GM12878 (cell line): ENCODE data around the gene GANAB. TPM values are rescaled to one million over a fixed set of nuclear protein-coding genes. Genes with fewer than 3 reads are reported as not detected.

ENCODE experiments used
- ATAC-seq: fragments of 200-7000 bp; cut with Tn5 transposase; 3 replicates; pipeline ENCODE4 v1.9.1; 2020; ENCODE audit warnings: mild to moderate bottlenecking, moderate library complexity
- BruUV-seq: library from RNA; stranded (reverse); fragments of 400-500 nt; replicated peaks from 2 replicates; lab custom pipeline; 2021; lab: Mats Ljungman, UMichigan
- CTCF ChIA-PET: fragments of 300-600 bp; sonication (Branson Sonifier 250); formaldehyde crosslinking; extraction: SDS; loops from one replicate; lab custom pipeline; 2021; ENCODE audit warnings: inconsistent platforms; lab: Yijun Ruan, JAX
- POLR2A ChIA-PET: fragments of 350-600 bp; formaldehyde crosslinking; extraction: SDS; loops from one replicate; lab custom pipeline; 2021; ENCODE audit warnings: inconsistent platforms; lab: Charles Lee
- RAD21 ChIA-PET: fragments of 300-600 bp; sonication (Branson Sonifier 250); formaldehyde crosslinking; loops from one replicate; lab custom pipeline; 2023; ENCODE audit warnings: antibody characterized with exemption; ENCODE audit not compliant: unreplicated experiment; lab: Charles Lee
- SMC1A ChIA-PET: fragments of 300-600 bp; sonication (Branson Sonifier 250); formaldehyde crosslinking; loops from one replicate; lab custom pipeline; 2023; ENCODE audit not compliant: unreplicated experiment, uncharacterized antibody; lab: Charles Lee
- DNase-seq: peaks from one replicate; pipeline ENCODE4 v3.0.0-alpha.2; 2011; ENCODE audit warnings: low read depth, low spot score
- FAIRE-seq: peaks from 3 replicates; lab custom pipeline; 2011; peaks lifted over from hg19 to GRCh38; lab: Jason Lieb, UNC
- H2AFZ ChIP-seq: 2 replicates; pipeline ENCODE4 v1.6.0; 2011; ENCODE audit warnings: low read depth, low read length, control low read depth; ENCODE audit not compliant: control insufficient read depth
- H3K27ac ChIP-seq: 2 replicates; pipeline ENCODE4 v1.5.1; 2011; ENCODE audit warnings: control low read depth; ENCODE audit not compliant: control insufficient read depth, insufficient read depth
- H3K27me3 ChIP-seq, 2 experiments: replicated peaks in 1 of 2; 2 replicates each; pipeline versions ENCODE4 v1.6.0 to v1.6.1; 2011; ENCODE audit warnings: low read length in 1 of 2; ENCODE audit not compliant: control insufficient read depth in 2 of 2, insufficient read depth in 2 of 2
- H3K36me3 ChIP-seq, 2 experiments: 2 replicates each; pipeline ENCODE4 v1.5.1; 2011; ENCODE audit warnings: low read length in 1 of 2; ENCODE audit not compliant: control insufficient read depth in 2 of 2, insufficient read depth in 2 of 2
- H3K4me1 ChIP-seq: 2 replicates; pipeline ENCODE4 v1.6.1; 2011; ENCODE audit warnings: mild to moderate bottlenecking, low read length, moderate library complexity, mixed read lengths; ENCODE audit not compliant: control insufficient read depth, insufficient read depth
- H3K4me2 ChIP-seq: 2 replicates; pipeline ENCODE4 v1.6.0; 2011; ENCODE audit warnings: control low read depth; ENCODE audit not compliant: control insufficient read depth, insufficient read depth
- H3K4me3 ChIP-seq: fragments of 200-600 bp; sonication (generic); 2 replicates; pipeline ENCODE4 v1.5.1; 2016
- H3K79me2 ChIP-seq: 2 replicates; pipeline ENCODE4 v1.6.0; 2011; ENCODE audit warnings: low read length; ENCODE audit not compliant: control insufficient read depth, insufficient read depth
- H3K9ac ChIP-seq: 2 replicates; pipeline ENCODE4 v1.8.0; 2011; ENCODE audit warnings: low read length, control low read depth, mixed read lengths; ENCODE audit not compliant: control insufficient read depth, insufficient read depth
- H3K9me3 ChIP-seq: replicated peaks from 3 replicates; pipeline ENCODE4 v1.5.1; 2011; ENCODE audit warnings: mild to moderate bottlenecking, low read length; ENCODE audit not compliant: control insufficient read depth, insufficient read depth
- H4K20me1 ChIP-seq: 2 replicates; pipeline ENCODE4 v1.6.0; 2011; ENCODE audit not compliant: control insufficient read depth, insufficient read depth
- POLR2A ChIP-seq: IDR thresholded peaks from 2 replicates; pipeline ENCODE4 v1.6.1; 2011; ENCODE audit warnings: low read depth, mild to moderate bottlenecking, low read length
- SUPT20H ChIP-seq: IDR thresholded peaks from 2 replicates; pipeline ENCODE4 v1.6.1; 2011; ENCODE audit warnings: low read depth, mild to moderate bottlenecking, low read length, moderate library complexity, borderline replicate concordance; ENCODE audit not compliant: control insufficient read depth
- TAF1 ChIP-seq: IDR thresholded peaks from 2 replicates; pipeline ENCODE4 v1.6.1; 2011; ENCODE audit warnings: mild to moderate bottlenecking, low read depth, low read length, borderline replicate concordance
- ZBED1 ChIP-seq: IDR thresholded peaks from 2 replicates; pipeline ENCODE4 v1.6.1; 2016; ENCODE audit warnings: borderline replicate concordance
- WGBS: methylation state at CpG from one replicate; pipeline ENCODE4 v1.1.6; 2016; ENCODE audit warnings: low lambda C conversion rate; ENCODE audit not compliant: insufficient replicate concordance, insufficient coverage; ENCODE audit errors: missing lambda C conversion rate; 5-methylcytosine and 5-hydroxymethylcytosine counted together
- in situ Hi-C: fragments of 300-500 bp; cut with MboI; formaldehyde crosslinking; loops from 9 replicates; pipeline ENCODE4 v1.14.3; 2018; ENCODE audit warnings: mixed read lengths
- intact Hi-C: fragments of 100-400 bp; cut with micrococcal nuclease; formaldehyde crosslinking; loops from one replicate; pipeline ENCODE4 v1.14.2; 2022; ENCODE audit not compliant: unreplicated experiment
- polyA plus RNA-seq, 11 experiments: library from polyadenylated mRNA; depleted of rRNA in 4 of 11; unstranded in 6 of 11; stranded (reverse) in 5 of 11; fragments of >200 nt; fragmentation: Nextera tagmentation in 4 of 11; fragmentation: Illumina TruSeq in 1 of 11; extraction: Ambion mirVana in 4 of 11; extraction: Trizol in 1 of 11; gene quantifications; 1 replicate in 1 of 11; 2 replicates in 10 of 11; pipeline versions ENCODE4 v1.2.1 to v1.2.3, GENCODE V29; 2011 to 2016; ENCODE audit warnings: inconsistent platforms in 2 of 11, missing spikeins in 2 of 11, low read depth in 1 of 11
- total RNA-seq, 4 experiments: library from RNA; depleted of rRNA in 3 of 4; stranded (reverse); fragments of >200 nt in 3 of 4; fragmentation: Illumina TruSeq in 1 of 4; extraction: Trizol in 1 of 4; gene quantifications; 2 replicates each; pipeline versions ENCODE4 v1.2.1 to v1.2.3, GENCODE V29; 2013 to 2021
- TF ChIP-seq, protein P1 (sequence below): IDR thresholded peaks from 2 replicates; pipeline ENCODE4 v1.6.1; 2011; ENCODE audit warnings: low read depth, mild to moderate bottlenecking, low read length, moderate library complexity, borderline replicate concordance; ENCODE audit errors: extremely low read depth
- TF ChIP-seq, protein P2 (sequence below): fragments of 450-650 bp; IDR thresholded peaks from 2 replicates; pipeline ENCODE4 v1.6.1; 2017; ENCODE audit warnings: mild to moderate bottlenecking, moderate library complexity

The GANAB gene
- total and polyA plus RNA-seq, 10 of the 15 experiments (the other 5 are each of a cell fraction or from before 2014, with no cell fraction given) = 4.5 to 175 (median 102) TPM

DNA sequence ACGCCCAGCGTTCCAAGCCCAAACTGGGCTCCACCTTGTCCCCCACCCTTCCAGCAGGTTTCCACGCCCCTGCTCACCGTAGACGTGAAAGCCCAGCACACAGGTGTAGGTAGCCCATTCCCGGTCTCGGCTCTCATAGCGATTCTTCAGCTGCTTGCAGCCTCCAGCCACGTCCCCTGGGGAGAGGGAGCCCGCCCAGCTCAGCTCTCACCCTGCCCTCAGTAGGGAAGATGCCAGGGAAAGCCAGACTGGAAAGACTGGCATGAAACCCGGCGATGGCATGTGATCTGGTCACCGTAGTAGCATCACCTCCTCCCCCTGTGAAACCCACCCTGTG is 43.4 kb downstream of the GANAB start:
- Histone ChIP-seq H3K79me2 (peaks cover 35% of the 10 kb centered on the region), H3K9ac (no peak overlapping the region), H2AFZ (no peak overlapping the region), H3K9me3 (no peaks in the 10 kb centered on the region), H3K4me3 (no peak overlapping the region), H3K4me2 (no peak overlapping the region), H3K36me3 (peaks cover 7 to 19% of the 10 kb centered on the region in 2 experiments), H3K4me1 (peaks cover 21% of the 10 kb centered on the region)
- FAIRE-seq (no peak), DNase-seq (no peak), ATAC-seq (no peak)
- in situ Hi-C loops = no loop called here
- WGBS = 99% methylated on average over 13 of the region's 13 CpGs
- SMC1A ChIA-PET = no interaction called here
- CTCF ChIA-PET = interaction anchor here (0.7 kb wide), 1 partner anchor 12 kb away, joined by 4 read pairs; the partner anchor contains the start of gene TUT1
- no TSS peak for BruUV-seq
- POLR2A ChIA-PET = interaction anchor here (0.6 to 1.4 kb wide), 3 partner anchors 9 to 35 kb away, joined by 3 to 5 read pairs (median 3); no protein-coding TSS in a partner anchor
- RAD21 ChIA-PET = interaction anchor here (0.6 kb wide), 1 partner anchor 920 kb away, joined by 3 read pairs; no protein-coding TSS in a partner anchor
- no peak for TF ChIP-seq ZBED1
- TF ChIP-seq POLR2A = no peak
- TF ChIP-seq, protein P1, sequence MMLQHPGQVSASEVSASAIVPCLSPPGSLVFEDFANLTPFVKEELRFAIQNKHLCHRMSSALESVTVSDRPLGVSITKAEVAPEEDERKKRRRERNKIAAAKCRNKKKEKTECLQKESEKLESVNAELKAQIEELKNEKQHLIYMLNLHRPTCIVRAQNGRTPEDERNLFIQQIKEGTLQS = no peak
- no peak for TF ChIP-seq SUPT20H
- TF ChIP-seq, protein P2, sequence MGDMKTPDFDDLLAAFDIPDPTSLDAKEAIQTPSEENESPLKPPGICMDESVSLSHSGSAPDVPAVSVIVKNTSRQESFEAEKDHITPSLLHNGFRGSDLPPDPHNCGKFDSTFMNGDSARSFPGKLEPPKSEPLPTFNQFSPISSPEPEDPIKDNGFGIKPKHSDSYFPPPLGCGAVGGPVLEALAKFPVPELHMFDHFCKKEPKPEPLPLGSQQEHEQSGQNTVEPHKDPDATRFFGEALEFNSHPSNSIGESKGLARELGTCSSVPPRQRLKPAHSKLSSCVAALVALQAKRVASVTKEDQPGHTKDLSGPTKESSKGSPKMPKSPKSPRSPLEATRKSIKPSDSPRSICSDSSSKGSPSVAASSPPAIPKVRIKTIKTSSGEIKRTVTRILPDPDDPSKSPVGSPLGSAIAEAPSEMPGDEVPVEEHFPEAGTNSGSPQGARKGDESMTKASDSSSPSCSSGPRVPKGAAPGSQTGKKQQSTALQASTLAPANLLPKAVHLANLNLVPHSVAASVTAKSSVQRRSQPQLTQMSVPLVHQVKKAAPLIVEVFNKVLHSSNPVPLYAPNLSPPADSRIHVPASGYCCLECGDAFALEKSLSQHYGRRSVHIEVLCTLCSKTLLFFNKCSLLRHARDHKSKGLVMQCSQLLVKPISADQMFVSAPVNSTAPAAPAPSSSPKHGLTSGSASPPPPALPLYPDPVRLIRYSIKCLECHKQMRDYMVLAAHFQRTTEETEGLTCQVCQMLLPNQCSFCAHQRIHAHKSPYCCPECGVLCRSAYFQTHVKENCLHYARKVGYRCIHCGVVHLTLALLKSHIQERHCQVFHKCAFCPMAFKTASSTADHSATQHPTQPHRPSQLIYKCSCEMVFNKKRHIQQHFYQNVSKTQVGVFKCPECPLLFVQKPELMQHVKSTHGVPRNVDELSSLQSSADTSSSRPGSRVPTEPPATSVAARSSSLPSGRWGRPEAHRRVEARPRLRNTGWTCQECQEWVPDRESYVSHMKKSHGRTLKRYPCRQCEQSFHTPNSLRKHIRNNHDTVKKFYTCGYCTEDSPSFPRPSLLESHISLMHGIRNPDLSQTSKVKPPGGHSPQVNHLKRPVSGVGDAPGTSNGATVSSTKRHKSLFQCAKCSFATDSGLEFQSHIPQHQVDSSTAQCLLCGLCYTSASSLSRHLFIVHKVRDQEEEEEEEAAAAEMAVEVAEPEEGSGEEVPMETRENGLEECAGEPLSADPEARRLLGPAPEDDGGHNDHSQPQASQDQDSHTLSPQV = no peak
- TF ChIP-seq TAF1 = no peak
- TF ChIP-seq, all 136 proteins: peak for 0
- Histone ChIP-seq H3K27ac (no peak overlapping the region), H3K27me3 (no peaks in the 10 kb centered on the region), H4K20me1 (no peaks in the 10 kb centered on the region; the same call in 1 of the 2 replicates)
- intact Hi-C loops = loop anchor here (5.0 kb wide), 2 partner anchors 104 to 124 kb away; partner anchors contain the start of genes BSCL2, GNG3, HNRNPUL2 and TTC9C
